ENCODE measurements around the gene SLC38A5. TPM values are rescaled to one million over a fixed set of nuclear protein-coding genes. Genes with fewer than 3 reads are reported as not detected.

The SLC38A5 gene
- total RNA-seq, 1 experiment from 2014 or later = 0.46 TPM

GRCh38 chrX:48516285-48516684, 46.2 kb upstream of the SLC38A5 start:
- POLR2A ChIA-PET (ENCODE audit: unreplicated experiment) = no interaction called here
- H3K79me2 ChIP-seq (ENCODE audit: low read depth) = no peaks in the 10 kb centered on the region
- no peak for TF ChIP-seq EZH2 (IDR thresholded peaks at IDR 0.05; ENCODE audit: low read depth)
- TF ChIP-seq, protein P1, sequence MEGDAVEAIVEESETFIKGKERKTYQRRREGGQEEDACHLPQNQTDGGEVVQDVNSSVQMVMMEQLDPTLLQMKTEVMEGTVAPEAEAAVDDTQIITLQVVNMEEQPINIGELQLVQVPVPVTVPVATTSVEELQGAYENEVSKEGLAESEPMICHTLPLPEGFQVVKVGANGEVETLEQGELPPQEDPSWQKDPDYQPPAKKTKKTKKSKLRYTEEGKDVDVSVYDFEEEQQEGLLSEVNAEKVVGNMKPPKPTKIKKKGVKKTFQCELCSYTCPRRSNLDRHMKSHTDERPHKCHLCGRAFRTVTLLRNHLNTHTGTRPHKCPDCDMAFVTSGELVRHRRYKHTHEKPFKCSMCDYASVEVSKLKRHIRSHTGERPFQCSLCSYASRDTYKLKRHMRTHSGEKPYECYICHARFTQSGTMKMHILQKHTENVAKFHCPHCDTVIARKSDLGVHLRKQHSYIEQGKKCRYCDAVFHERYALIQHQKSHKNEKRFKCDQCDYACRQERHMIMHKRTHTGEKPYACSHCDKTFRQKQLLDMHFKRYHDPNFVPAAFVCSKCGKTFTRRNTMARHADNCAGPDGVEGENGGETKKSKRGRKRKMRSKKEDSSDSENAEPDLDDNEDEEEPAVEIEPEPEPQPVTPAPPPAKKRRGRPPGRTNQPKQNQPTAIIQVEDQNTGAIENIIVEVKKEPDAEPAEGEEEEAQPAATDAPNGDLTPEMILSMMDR (conservative IDR thresholded peaks at IDR 0.05) = no peak
- no peaks in the 10 kb centered on the region for H3K4me1 ChIP-seq (replicated peaks; ENCODE audit: insufficient read depth)
- no peaks in the 10 kb centered on the region for H3K36me3 ChIP-seq (ENCODE audit: low read depth)
- DNase-seq = no peak
- H3K27ac ChIP-seq = no peak overlapping the region
- no peaks in the 10 kb centered on the region for H4K20me1 ChIP-seq (ENCODE audit: insufficient read depth)
- H3K9me2 ChIP-seq (ENCODE audit: insufficient read depth) = no peaks in the 10 kb centered on the region
- no peaks in the 10 kb centered on the region for H3K9me3 ChIP-seq (ENCODE audit: insufficient read depth, low read depth)
- H3K4me3 ChIP-seq = no peak overlapping the region
- H2AFZ ChIP-seq = no peak overlapping the region
- no peaks in the 10 kb centered on the region for H3F3A ChIP-seq (ENCODE audit: insufficient read depth, low read depth)
- CTCF ChIA-PET = no interaction called here
- H3K27me3 ChIP-seq (ENCODE audit: insufficient read depth, low read depth) = no peaks in the 10 kb centered on the region
- no TSS peak for BruUV-seq (replicated peaks)
- intact Hi-C loops (cut with micrococcal nuclease; ENCODE audit: unreplicated experiment) = no loop called here
- H3K4me2 ChIP-seq = no peak overlapping the region

DNA sequence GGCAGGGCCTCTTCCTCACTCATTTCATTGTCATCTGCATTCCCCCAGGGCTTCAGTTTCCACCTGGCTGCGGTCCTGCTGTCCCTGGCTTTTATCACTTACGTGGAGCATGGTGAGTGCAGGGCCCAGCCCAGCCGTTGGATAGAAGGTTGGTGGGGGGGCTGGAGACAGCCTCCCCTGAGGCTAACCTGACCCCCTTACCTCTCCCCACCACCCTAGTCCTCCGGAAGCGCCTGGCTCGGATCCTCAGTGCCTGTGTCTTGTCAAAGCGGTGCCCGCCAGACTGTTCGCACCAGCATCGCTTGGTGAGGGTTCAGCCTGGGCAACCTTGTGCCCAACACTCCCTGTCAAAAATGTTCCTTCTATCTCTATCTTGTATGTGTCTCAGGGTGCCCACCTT, 45.8 kb upstream of the SLC38A5 start:
- CTCF ChIA-PET = no interaction called here
- BruUV-seq (replicated peaks) = no TSS peak
- intact Hi-C loops (cut with micrococcal nuclease; ENCODE audit: unreplicated experiment) = no loop called here

DNA sequence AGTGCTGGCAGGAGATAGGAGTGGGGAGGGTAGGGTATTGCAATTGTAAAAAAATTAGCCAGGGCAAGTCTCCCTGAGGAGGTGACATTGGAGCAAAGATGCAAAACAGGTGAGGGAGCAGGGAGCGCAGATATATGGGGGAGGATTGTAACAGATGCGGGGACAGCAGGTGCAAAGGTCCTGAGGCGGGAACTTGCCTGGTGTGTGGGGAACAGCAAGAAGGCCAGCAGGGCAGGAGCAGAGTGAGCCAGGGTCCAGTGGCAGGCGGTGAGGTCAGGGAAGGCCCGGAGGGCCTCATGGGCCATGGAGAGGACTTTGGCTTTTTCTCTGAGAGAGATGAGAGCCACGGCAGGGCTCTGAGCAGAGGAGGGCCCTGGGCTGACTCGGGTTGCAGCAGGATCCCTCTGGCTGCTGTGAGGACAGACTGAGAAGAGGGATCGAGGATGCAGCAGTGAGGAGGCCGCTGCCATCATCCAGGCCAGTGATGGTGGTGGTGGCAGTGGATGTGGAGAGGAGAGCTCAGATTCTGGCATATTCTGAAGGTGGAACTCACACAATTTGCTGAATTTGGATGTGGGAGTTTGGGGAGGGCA, 44.9 kb upstream of the SLC38A5 start:
- intact Hi-C loops (cut with micrococcal nuclease; ENCODE audit: unreplicated experiment) = no loop called here
- H3K79me2 ChIP-seq (ENCODE audit: low read depth) = no peaks in the 10 kb centered on the region
- H3K27me3 ChIP-seq (ENCODE audit: insufficient read depth, low read depth) = no peaks in the 10 kb centered on the region
- POLR2A ChIA-PET (ENCODE audit: unreplicated experiment) = no interaction called here
- H3K9me2 ChIP-seq (ENCODE audit: insufficient read depth) = no peaks in the 10 kb centered on the region
- TF ChIP-seq, protein P1 (conservative IDR thresholded peaks at IDR 0.05) = no peak
- no peak for TF ChIP-seq EZH2 (IDR thresholded peaks at IDR 0.05; ENCODE audit: low read depth)
- H3K36me3 ChIP-seq (ENCODE audit: low read depth) = no peaks in the 10 kb centered on the region
- no peak for DNase-seq
- H3K4me1 ChIP-seq (replicated peaks; ENCODE audit: insufficient read depth) = no peaks in the 10 kb centered on the region
- H2AFZ ChIP-seq = no peak overlapping the region
- H3K4me2 ChIP-seq = no peak overlapping the region
- BruUV-seq (replicated peaks) = no TSS peak
- H3K4me3 ChIP-seq = no peak overlapping the region
- H3F3A ChIP-seq (ENCODE audit: insufficient read depth, low read depth) = no peaks in the 10 kb centered on the region
- H4K20me1 ChIP-seq (ENCODE audit: insufficient read depth) = no peaks in the 10 kb centered on the region
- no peaks in the 10 kb centered on the region for H3K9me3 ChIP-seq (ENCODE audit: insufficient read depth, low read depth)
- H3K27ac ChIP-seq = no peak overlapping the region
- CTCF ChIA-PET = no interaction called here

More for the DNA sequence above, 45.8 kb upstream of the SLC38A5 start:
- Histone ChIP-seq H3F3A (ENCODE audit: insufficient read depth, low read depth) (no peaks in the 10 kb centered on the region), H3K79me2 (ENCODE audit: low read depth) (no peaks in the 10 kb centered on the region), H3K27me3 (ENCODE audit: insufficient read depth, low read depth) (no peaks in the 10 kb centered on the region), H3K9me2 (ENCODE audit: insufficient read depth) (no peaks in the 10 kb centered on the region), H3K9me3 (ENCODE audit: insufficient read depth, low read depth) (no peaks in the 10 kb centered on the region), H3K4me1 (replicated peaks; ENCODE audit: insufficient read depth) (no peaks in the 10 kb centered on the region), H3K4me3 (no peak overlapping the region), H3K27ac (no peak overlapping the region), H4K20me1 (ENCODE audit: insufficient read depth) (no peaks in the 10 kb centered on the region), H3K4me2 (no peak overlapping the region), H2AFZ (no peak overlapping the region), H3K36me3 (ENCODE audit: low read depth) (no peaks in the 10 kb centered on the region)
- POLR2A ChIA-PET (ENCODE audit: unreplicated experiment) = no interaction called here
- DNase-seq = no peak
- TF ChIP-seq EZH2 (IDR thresholded peaks at IDR 0.05; ENCODE audit: low read depth) = no peak
- TF ChIP-seq, protein P1 (conservative IDR thresholded peaks at IDR 0.05) = no peak

Data from PC-9 (cell line).